GM23338 (cell line): ENCODE results near the gene CCL14. TPM values are rescaled to one million over a fixed set of nuclear protein-coding genes. Genes with fewer than 3 reads are reported as not detected.

Experiments used
- ATAC-seq: fragments of 200-7000 bp; cut with Tn5 transposase; 3 replicates; pipeline ENCODE4 v1.9.1; 2020
- DNase-seq: peaks from one replicate; pipeline ENCODE4 v3.0.0-alpha.2; 2015; ENCODE audit warnings: low spot score
- H2AFZ ChIP-seq: fragments of 200-600 bp; sonication (generic); 2 replicates; pipeline ENCODE4 v1.8.0; 2016; ENCODE audit warnings: antibody characterized with exemption, mild to moderate bottlenecking, moderate library complexity
- H3F3A ChIP-seq: fragments of 200-600 bp; sonication (generic); replicated peaks from 2 replicates; pipeline ENCODE4 v1.8.0; 2017; ENCODE audit warnings: antibody characterized with exemption, mixed run types, low read depth
- H3K27ac ChIP-seq: fragments of 200-600 bp; sonication (generic); 2 replicates; pipeline ENCODE4 v1.6.1; 2016; ENCODE audit warnings: low read depth
- H3K27me3 ChIP-seq: fragments of 200-600 bp; sonication (generic); 2 replicates; pipeline ENCODE4 v1.8.0; 2016; ENCODE audit warnings: mild to moderate bottlenecking, mixed run types, moderate library complexity; ENCODE audit not compliant: insufficient read depth
- H3K36me3 ChIP-seq: fragments of 200-600 bp; sonication (generic); 2 replicates; pipeline ENCODE4 v1.8.0; 2016; ENCODE audit warnings: mild to moderate bottlenecking; ENCODE audit not compliant: insufficient read depth
- H3K4me1 ChIP-seq: fragments of 200-600 bp; sonication (generic); 2 replicates; pipeline ENCODE4 v1.8.0; 2016; ENCODE audit warnings: mild to moderate bottlenecking, moderate library complexity; ENCODE audit not compliant: insufficient read depth
- H3K4me2 ChIP-seq: fragments of 200-600 bp; sonication (generic); 2 replicates; pipeline ENCODE4 v1.7.1; 2017; ENCODE audit warnings: mixed run types
- H3K4me3 ChIP-seq: fragments of 200-600 bp; sonication (generic); 2 replicates; pipeline ENCODE4 v1.6.1; 2016; ENCODE audit warnings: mixed run types
- H3K79me2 ChIP-seq: fragments of 200-600 bp; sonication (generic); replicated peaks from 2 replicates; pipeline ENCODE4 v1.8.0; 2017; ENCODE audit warnings: mild to moderate bottlenecking; ENCODE audit not compliant: insufficient read depth
- H3K9me2 ChIP-seq: fragments of 200-600 bp; sonication (generic); 2 replicates; pipeline ENCODE4 v1.8.0; 2017; ENCODE audit not compliant: insufficient read depth
- H4K20me1 ChIP-seq: fragments of 200-600 bp; sonication (generic); replicated peaks from 2 replicates; pipeline ENCODE4 v1.8.0; 2017; ENCODE audit warnings: mild to moderate bottlenecking; ENCODE audit not compliant: insufficient read depth
- H3K27ac Mint-ChIP-seq: 2 replicates; pipeline ENCODE4 v1.8.0; 2020; ENCODE audit warnings: inconsistent platforms, mild to moderate bottlenecking, moderate library complexity, mixed read lengths
- H3K27me3 Mint-ChIP-seq: 3 replicates; pipeline ENCODE4 v1.8.0; 2022; ENCODE audit warnings: low read depth, mild to moderate bottlenecking, moderate library complexity, mixed read lengths, inconsistent platforms; ENCODE audit not compliant: insufficient read depth, poor library complexity
- H3K36me3 Mint-ChIP-seq: 3 replicates; pipeline ENCODE4 v1.8.0; 2021; ENCODE audit warnings: low read depth, mild to moderate bottlenecking, inconsistent platforms, moderate library complexity, mixed read lengths
- H3K4me1 Mint-ChIP-seq: 3 replicates; pipeline ENCODE4 v1.8.0; 2020; ENCODE audit warnings: mild to moderate bottlenecking, inconsistent platforms, mixed read lengths
- H3K4me3 Mint-ChIP-seq: 3 replicates; pipeline ENCODE4 v1.8.0; 2021; ENCODE audit warnings: moderate library complexity, mild to moderate bottlenecking, inconsistent platforms, mixed read lengths
- H3K9me3 Mint-ChIP-seq: 3 replicates; pipeline ENCODE4 v1.8.0; 2020; ENCODE audit warnings: moderate library complexity, mild to moderate bottlenecking, inconsistent platforms, mixed read lengths
- CREB1 ChIP-seq: fragments of 250-450 bp; sonication (Bioruptor Pico); IDR thresholded peaks from 2 replicates; pipeline ENCODE4 v1.5.0; 2020; ENCODE audit warnings: low read depth, mild to moderate bottlenecking, moderate library complexity
- EZH2 ChIP-seq: fragments of 200-600 bp; sonication (generic); IDR thresholded peaks from one replicate; pipeline ENCODE4 v1.8.0; 2017; ENCODE audit warnings: antibody characterized with exemption, mild to moderate bottlenecking, low read depth; ENCODE audit not compliant: unreplicated experiment
- EZH2phosphoT487 ChIP-seq: fragments of 200-600 bp; sonication (generic); IDR thresholded peaks from one replicate; pipeline ENCODE4 v1.8.1; 2018; ENCODE audit warnings: antibody characterized with exemption; ENCODE audit not compliant: unreplicated experiment
- JUNB ChIP-seq: IDR thresholded peaks from one replicate; pipeline ENCODE4 v1.6.1; 2016; ENCODE audit warnings: antibody characterized with exemption; ENCODE audit not compliant: unreplicated experiment
- NANOG ChIP-seq: IDR thresholded peaks from 2 replicates; pipeline ENCODE4 v1.6.1; 2016; ENCODE audit warnings: antibody characterized with exemption, borderline replicate concordance
- POLR2AphosphoS5 ChIP-seq: IDR thresholded peaks from 2 replicates; pipeline ENCODE4 v1.6.1; 2016; ENCODE audit warnings: antibody characterized with exemption, low read depth
- STAT1 ChIP-seq: IDR thresholded peaks from one replicate; pipeline ENCODE4 v1.6.1; 2016; ENCODE audit warnings: antibody characterized with exemption; ENCODE audit not compliant: unreplicated experiment
- ZNF114 ChIP-seq: fragments of 250-450 bp; sonication (Bioruptor Pico); IDR thresholded peaks from 2 replicates; pipeline ENCODE4 v1.5.0; 2020; ENCODE audit warnings: mild to moderate bottlenecking, moderate library complexity
- ZNF331 ChIP-seq: fragments of 250-450 bp; sonication (Bioruptor Pico); IDR thresholded peaks from 2 replicates; pipeline ENCODE4 v1.5.0; 2020; ENCODE audit warnings: low read depth, mild to moderate bottlenecking, moderate library complexity
- polyA plus RNA-seq: library from polyadenylated mRNA; unstranded; fragments of >200 nt; fragmentation: Nextera tagmentation; extraction: Ambion mirVana; gene quantifications from 2 replicates; pipeline ENCODE4 v1.2.1, GENCODE V29; 2016
- total RNA-seq: library from RNA; depleted of rRNA; stranded (reverse); fragments of >200 nt; shearing (Covaris generic); gene quantifications from 2 replicates; pipeline ENCODE4 v1.2.3, GENCODE V29; 2014
- TF ChIP-seq, protein P1 (sequence below), 2 experiments: fragments of 200-600 bp in 1 of 2; sonication (generic) in 1 of 2; conservative IDR thresholded peaks; 2 replicates each; pipeline versions ENCODE4 v1.5.1 to v1.6.1; 2016 to 2017; ENCODE audit warnings: antibody characterized with exemption in 2 of 2, low read depth in 2 of 2, mild to moderate bottlenecking in 2 of 2, moderate library complexity in 1 of 2
- TF ChIP-seq, protein P2 (sequence below): IDR thresholded peaks from one replicate; pipeline ENCODE4 v1.6.1; 2018; ENCODE audit warnings: antibody characterized with exemption; ENCODE audit not compliant: unreplicated experiment
- TF ChIP-seq, protein P3 (sequence below): IDR thresholded peaks from 2 replicates; pipeline ENCODE4 v1.6.1; 2016; ENCODE audit warnings: antibody characterized with exemption
- TF ChIP-seq, protein P4 (sequence below): fragments of 250-450 bp; sonication (Bioruptor Pico); IDR thresholded peaks from 2 replicates; pipeline ENCODE4 v1.5.0; 2020; ENCODE audit warnings: mild to moderate bottlenecking, moderate library complexity

The CCL14 gene
- total and polyA plus RNA-seq, 2 experiments from 2014 or later, result not detected

DNA sequence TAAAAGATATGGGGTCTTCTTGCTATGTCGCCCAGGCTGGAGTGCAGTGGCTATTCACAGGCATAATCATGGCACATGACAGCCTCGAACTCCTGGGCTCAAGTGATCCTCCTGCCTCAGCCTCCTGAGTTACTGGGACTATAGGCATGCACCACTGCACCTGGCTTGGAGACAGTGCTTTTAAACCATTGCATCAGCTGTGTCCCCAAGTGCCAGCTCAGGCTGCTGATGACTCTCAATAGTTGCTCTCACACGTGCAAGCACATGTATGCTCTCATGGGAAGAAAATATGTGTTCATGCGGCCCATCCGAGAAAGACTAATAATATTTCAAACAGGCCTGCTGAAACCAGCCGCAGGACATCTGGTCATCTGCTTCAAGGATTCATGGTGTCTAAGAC lies 14.0 kb downstream of the CCL14 start:
- Mint-ChIP-seq H3K27me3 (peaks cover 2% of the 10 kb centered on the region), H3K9me3 (no peaks in the 10 kb centered on the region)

More for the DNA sequence above, 14.0 kb downstream of the CCL14 start:
- Mint-ChIP-seq H3K36me3 (no peaks in the 10 kb centered on the region), H3K27ac (no peak overlapping the region), H3K4me3 (no peak overlapping the region), H3K4me1 (peaks cover 3% of the 10 kb centered on the region; the same call in 1 of the 3 replicates)
- Histone ChIP-seq H3K4me1 (0 out of 2 replicates have a peak, but pooled peaks cover 4% of the 10 kb centered on the region), H3K27ac (no peak overlapping the region), H3F3A (no peaks in the 10 kb centered on the region), H3K9me2 (no peaks in the 10 kb centered on the region), H3K79me2 (no peaks in the 10 kb centered on the region), H4K20me1 (no peaks in the 10 kb centered on the region), H3K36me3 (no peaks in the 10 kb centered on the region), H3K4me2 (no peak overlapping the region), H3K27me3 (no peaks in the 10 kb centered on the region), H2AFZ (no peak overlapping the region), H3K4me3 (no peak overlapping the region)
- ATAC-seq (no peak), DNase-seq (no peak)
- TF ChIP-seq CREB1 (CRISPR knock-in tag) (no peak), EZH2phosphoT487 (no peak), EZH2 (no peak), ZNF114 (CRISPR knock-in tag) (no peak), POLR2AphosphoS5 (no peak), STAT1 (no peak), JUNB (no peak), NANOG (no peak), ZNF331 (no peak)
- TF ChIP-seq, protein P1, sequence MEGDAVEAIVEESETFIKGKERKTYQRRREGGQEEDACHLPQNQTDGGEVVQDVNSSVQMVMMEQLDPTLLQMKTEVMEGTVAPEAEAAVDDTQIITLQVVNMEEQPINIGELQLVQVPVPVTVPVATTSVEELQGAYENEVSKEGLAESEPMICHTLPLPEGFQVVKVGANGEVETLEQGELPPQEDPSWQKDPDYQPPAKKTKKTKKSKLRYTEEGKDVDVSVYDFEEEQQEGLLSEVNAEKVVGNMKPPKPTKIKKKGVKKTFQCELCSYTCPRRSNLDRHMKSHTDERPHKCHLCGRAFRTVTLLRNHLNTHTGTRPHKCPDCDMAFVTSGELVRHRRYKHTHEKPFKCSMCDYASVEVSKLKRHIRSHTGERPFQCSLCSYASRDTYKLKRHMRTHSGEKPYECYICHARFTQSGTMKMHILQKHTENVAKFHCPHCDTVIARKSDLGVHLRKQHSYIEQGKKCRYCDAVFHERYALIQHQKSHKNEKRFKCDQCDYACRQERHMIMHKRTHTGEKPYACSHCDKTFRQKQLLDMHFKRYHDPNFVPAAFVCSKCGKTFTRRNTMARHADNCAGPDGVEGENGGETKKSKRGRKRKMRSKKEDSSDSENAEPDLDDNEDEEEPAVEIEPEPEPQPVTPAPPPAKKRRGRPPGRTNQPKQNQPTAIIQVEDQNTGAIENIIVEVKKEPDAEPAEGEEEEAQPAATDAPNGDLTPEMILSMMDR (conservative IDR thresholded peaks at IDR 0.05; ENCODE audit: low read depth in 2 of 2), result no peak
- TF ChIP-seq, protein P2, sequence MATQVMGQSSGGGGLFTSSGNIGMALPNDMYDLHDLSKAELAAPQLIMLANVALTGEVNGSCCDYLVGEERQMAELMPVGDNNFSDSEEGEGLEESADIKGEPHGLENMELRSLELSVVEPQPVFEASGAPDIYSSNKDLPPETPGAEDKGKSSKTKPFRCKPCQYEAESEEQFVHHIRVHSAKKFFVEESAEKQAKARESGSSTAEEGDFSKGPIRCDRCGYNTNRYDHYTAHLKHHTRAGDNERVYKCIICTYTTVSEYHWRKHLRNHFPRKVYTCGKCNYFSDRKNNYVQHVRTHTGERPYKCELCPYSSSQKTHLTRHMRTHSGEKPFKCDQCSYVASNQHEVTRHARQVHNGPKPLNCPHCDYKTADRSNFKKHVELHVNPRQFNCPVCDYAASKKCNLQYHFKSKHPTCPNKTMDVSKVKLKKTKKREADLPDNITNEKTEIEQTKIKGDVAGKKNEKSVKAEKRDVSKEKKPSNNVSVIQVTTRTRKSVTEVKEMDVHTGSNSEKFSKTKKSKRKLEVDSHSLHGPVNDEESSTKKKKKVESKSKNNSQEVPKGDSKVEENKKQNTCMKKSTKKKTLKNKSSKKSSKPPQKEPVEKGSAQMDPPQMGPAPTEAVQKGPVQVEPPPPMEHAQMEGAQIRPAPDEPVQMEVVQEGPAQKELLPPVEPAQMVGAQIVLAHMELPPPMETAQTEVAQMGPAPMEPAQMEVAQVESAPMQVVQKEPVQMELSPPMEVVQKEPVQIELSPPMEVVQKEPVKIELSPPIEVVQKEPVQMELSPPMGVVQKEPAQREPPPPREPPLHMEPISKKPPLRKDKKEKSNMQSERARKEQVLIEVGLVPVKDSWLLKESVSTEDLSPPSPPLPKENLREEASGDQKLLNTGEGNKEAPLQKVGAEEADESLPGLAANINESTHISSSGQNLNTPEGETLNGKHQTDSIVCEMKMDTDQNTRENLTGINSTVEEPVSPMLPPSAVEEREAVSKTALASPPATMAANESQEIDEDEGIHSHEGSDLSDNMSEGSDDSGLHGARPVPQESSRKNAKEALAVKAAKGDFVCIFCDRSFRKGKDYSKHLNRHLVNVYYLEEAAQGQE, result no peak
- TF ChIP-seq, protein P3, sequence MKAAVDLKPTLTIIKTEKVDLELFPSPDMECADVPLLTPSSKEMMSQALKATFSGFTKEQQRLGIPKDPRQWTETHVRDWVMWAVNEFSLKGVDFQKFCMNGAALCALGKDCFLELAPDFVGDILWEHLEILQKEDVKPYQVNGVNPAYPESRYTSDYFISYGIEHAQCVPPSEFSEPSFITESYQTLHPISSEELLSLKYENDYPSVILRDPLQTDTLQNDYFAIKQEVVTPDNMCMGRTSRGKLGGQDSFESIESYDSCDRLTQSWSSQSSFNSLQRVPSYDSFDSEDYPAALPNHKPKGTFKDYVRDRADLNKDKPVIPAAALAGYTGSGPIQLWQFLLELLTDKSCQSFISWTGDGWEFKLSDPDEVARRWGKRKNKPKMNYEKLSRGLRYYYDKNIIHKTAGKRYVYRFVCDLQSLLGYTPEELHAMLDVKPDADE, result no peak
- TF ChIP-seq, protein P4, sequence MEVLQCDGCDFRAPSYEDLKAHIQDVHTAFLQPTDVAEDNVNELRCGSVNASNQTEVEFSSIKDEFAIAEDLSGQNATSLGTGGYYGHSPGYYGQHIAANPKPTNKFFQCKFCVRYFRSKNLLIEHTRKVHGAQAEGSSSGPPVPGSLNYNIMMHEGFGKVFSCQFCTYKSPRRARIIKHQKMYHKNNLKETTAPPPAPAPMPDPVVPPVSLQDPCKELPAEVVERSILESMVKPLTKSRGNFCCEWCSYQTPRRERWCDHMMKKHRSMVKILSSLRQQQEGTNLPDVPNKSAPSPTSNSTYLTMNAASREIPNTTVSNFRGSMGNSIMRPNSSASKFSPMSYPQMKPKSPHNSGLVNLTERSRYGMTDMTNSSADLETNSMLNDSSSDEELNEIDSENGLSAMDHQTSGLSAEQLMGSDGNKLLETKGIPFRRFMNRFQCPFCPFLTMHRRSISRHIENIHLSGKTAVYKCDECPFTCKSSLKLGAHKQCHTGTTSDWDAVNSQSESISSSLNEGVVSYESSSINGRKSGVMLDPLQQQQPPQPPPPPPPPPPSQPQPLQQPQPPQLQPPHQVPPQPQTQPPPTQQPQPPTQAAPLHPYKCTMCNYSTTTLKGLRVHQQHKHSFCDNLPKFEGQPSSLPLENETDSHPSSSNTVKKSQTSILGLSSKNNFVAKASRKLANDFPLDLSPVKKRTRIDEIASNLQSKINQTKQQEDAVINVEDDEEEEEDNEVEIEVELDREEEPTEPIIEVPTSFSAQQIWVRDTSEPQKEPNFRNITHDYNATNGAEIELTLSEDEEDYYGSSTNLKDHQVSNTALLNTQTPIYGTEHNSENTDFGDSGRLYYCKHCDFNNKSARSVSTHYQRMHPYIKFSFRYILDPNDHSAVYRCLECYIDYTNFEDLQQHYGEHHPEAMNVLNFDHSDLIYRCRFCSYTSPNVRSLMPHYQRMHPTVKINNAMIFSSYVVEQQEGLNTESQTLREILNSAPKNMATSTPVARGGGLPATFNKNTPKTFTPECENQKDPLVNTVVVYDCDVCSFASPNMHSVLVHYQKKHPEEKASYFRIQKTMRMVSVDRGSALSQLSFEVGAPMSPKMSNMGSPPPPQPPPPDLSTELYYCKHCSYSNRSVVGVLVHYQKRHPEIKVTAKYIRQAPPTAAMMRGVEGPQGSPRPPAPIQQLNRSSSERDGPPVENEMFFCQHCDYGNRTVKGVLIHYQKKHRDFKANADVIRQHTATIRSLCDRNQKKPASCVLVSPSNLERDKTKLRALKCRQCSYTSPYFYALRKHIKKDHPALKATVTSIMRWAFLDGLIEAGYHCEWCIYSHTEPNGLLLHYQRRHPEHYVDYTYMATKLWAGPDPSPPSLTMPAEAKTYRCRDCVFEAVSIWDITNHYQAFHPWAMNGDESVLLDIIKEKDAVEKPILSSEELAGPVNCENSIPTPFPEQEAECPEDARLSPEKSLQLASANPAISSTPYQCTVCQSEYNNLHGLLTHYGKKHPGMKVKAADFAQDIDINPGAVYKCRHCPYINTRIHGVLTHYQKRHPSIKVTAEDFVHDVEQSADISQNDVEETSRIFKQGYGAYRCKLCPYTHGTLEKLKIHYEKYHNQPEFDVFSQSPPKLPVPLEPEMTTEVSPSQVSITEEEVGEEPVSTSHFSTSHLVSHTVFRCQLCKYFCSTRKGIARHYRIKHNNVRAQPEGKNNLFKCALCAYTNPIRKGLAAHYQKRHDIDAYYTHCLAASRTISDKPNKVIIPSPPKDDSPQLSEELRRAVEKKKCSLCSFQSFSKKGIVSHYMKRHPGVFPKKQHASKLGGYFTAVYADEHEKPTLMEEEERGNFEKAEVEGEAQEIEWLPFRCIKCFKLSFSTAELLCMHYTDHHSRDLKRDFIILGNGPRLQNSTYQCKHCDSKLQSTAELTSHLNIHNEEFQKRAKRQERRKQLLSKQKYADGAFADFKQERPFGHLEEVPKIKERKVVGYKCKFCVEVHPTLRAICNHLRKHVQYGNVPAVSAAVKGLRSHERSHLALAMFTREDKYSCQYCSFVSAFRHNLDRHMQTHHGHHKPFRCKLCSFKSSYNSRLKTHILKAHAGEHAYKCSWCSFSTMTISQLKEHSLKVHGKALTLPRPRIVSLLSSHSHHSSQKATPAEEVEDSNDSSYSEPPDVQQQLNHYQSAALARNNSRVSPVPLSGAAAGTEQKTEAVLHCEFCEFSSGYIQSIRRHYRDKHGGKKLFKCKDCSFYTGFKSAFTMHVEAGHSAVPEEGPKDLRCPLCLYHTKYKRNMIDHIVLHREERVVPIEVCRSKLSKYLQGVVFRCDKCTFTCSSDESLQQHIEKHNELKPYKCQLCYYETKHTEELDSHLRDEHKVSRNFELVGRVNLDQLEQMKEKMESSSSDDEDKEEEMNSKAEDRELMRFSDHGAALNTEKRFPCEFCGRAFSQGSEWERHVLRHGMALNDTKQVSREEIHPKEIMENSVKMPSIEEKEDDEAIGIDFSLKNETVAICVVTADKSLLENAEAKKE (CRISPR knock-in tag), result no peak
